Panc1 (cell line): Measurements from ENCODE around the gene ZNF575. TPM values are rescaled to one million over a fixed set of nuclear protein-coding genes. Genes with fewer than 3 reads are reported as not detected.

Experiments
- ATAC-seq: fragments of 200-7000 bp; cut with Tn5 transposase; 2 replicates; pipeline ENCODE4 v1.9.1; 2020; ENCODE audit warnings: mild to moderate bottlenecking, moderate library complexity
- BruUV-seq: library from RNA; stranded (reverse); fragments of 400-500 nt; replicated peaks from 2 replicates; lab custom pipeline; 2021; lab: Mats Ljungman, UMichigan
- CTCF ChIA-PET: fragments of 300-600 bp; sonication (Branson Sonifier 250); formaldehyde crosslinking; loops from one replicate; lab custom pipeline; 2022; ENCODE audit warnings: antibody characterized with exemption; lab: Charles Lee
- POLR2A ChIA-PET: fragments of 300-600 bp; sonication (Branson Sonifier 250); formaldehyde crosslinking; loops from one replicate; lab custom pipeline; 2022; ENCODE audit warnings: antibody characterized with exemption; lab: Charles Lee
- DNase-seq: peaks from one replicate; pipeline ENCODE4 v3.0.0-alpha.2; 2010; ENCODE audit warnings: low read depth, low spot score
- H3K27ac ChIP-seq: 2 replicates; pipeline ENCODE4 v1.5.1; 2011; ENCODE audit warnings: mild to moderate bottlenecking, low read length, inconsistent platforms
- H3K27me3 ChIP-seq: fragments of 200-500 bp; sonication (Bioruptor generic); 2 replicates; pipeline ENCODE4 v1.6.0; 2014; ENCODE audit warnings: low read length, inconsistent platforms; ENCODE audit not compliant: control insufficient read depth, insufficient read depth
- H3K36me3 ChIP-seq: fragments of 200-500 bp; sonication (Bioruptor generic); 2 replicates; pipeline ENCODE4 v1.5.1; 2014; ENCODE audit warnings: inconsistent platforms, mild to moderate bottlenecking, low read length, moderate library complexity; ENCODE audit not compliant: control insufficient read depth, insufficient read depth
- H3K4me1 ChIP-seq: 2 replicates; pipeline ENCODE4 v1.5.1; 2011; ENCODE audit warnings: inconsistent platforms, mild to moderate bottlenecking, low read length, moderate library complexity; ENCODE audit not compliant: control insufficient read depth, insufficient read depth
- H3K4me3 ChIP-seq, 2 experiments: 2 replicates each; pipeline ENCODE4 v1.5.1; 2011 to 2012; ENCODE audit warnings: low read depth in 2 of 2, low read length in 2 of 2, mild to moderate bottlenecking in 2 of 2, inconsistent platforms in 1 of 2, moderate library complexity in 1 of 2
- H3K9me3 ChIP-seq: fragments of 200-500 bp; sonication (Bioruptor generic); 2 replicates; pipeline ENCODE4 v1.5.1; 2014; ENCODE audit warnings: low read depth, mild to moderate bottlenecking, inconsistent platforms, low read length, moderate library complexity; ENCODE audit not compliant: control insufficient read depth, insufficient read depth
- CTCF ChIP-seq: fragments of 450-650 bp; IDR thresholded peaks from 2 replicates; pipeline ENCODE4 v1.5.1; 2017; ENCODE audit warnings: mild to moderate bottlenecking
- POLR2AphosphoS5 ChIP-seq: IDR thresholded peaks from 2 replicates; pipeline ENCODE4 v1.6.1; 2012; ENCODE audit warnings: mild to moderate bottlenecking, low read depth, low read length, moderate library complexity
- REST ChIP-seq, 2 experiments: IDR thresholded peaks; 2 replicates each; pipeline ENCODE4 v1.6.1; 2011 to 2012; ENCODE audit warnings: low read depth in 2 of 2, control low read depth in 1 of 2, low read length in 1 of 2, mild to moderate bottlenecking in 1 of 2, moderate library complexity in 1 of 2; ENCODE audit not compliant: insufficient read depth in 1 of 2
- SIN3A ChIP-seq: IDR thresholded peaks from 2 replicates; pipeline ENCODE4 v1.6.1; 2012; ENCODE audit warnings: low read depth, mild to moderate bottlenecking, low read length, moderate library complexity, borderline replicate concordance; ENCODE audit not compliant: insufficient read depth
- TCF7L2 ChIP-seq: IDR thresholded peaks from 2 replicates; pipeline ENCODE4 v1.6.1; 2011; ENCODE audit warnings: mild to moderate bottlenecking, low read depth, low read length, inconsistent platforms
- in situ Hi-C: cut with HindIII; loops from 2 replicates; pipeline ENCODE4 v1.10.0; 2016; ENCODE audit warnings: low sequenced_read_pairs, low pct_unique_long_range_greater_than_20kb
- intact Hi-C: fragments of 100-400 bp; cut with micrococcal nuclease; formaldehyde crosslinking; loops from one replicate; pipeline ENCODE4 v1.10.0; 2022; ENCODE audit not compliant: unreplicated experiment
- total RNA-seq: library from RNA; stranded (reverse); gene quantifications from one replicate; pipeline ENCODE4 v1.2.1, GENCODE V29; 2021; ENCODE audit not compliant: unreplicated experiment

ZNF575 gene
- total RNA-seq, 1 experiment from 2014 or later = 1.9 TPM

- BruUV-seq = no TSS peak
- no peak for DNase-seq
- H3K9me3 ChIP-seq = no peaks in the 10 kb centered on the region
- CTCF ChIA-PET = no interaction called here
- in situ Hi-C loops = no loop called here
- no peaks in the 10 kb centered on the region for H3K27me3 ChIP-seq
- no peak for ATAC-seq
- no peaks in the 10 kb centered on the region for H3K4me1 ChIP-seq
- no peak overlapping the region for H3K4me3 ChIP-seq
- no peak overlapping the region for H3K27ac ChIP-seq
- POLR2A ChIA-PET = no interaction called here
- TF ChIP-seq SIN3A (no peak), REST (IDR thresholded peaks at IDR 0.05; ENCODE audit: insufficient read depth in 1 of 2, low read depth in 2 of 2, low read length in 1 of 2) (no peak), POLR2AphosphoS5 (no peak), TCF7L2 (no peak), CTCF (no peak)
- H3K36me3 ChIP-seq = no peaks in the 10 kb centered on the region
- intact Hi-C loops = no loop called here
Measured at GRCh38 chr19:43551399-43552197, 18.6 kb downstream of the ZNF575 start.

- Histone ChIP-seq H3K27me3 (no peaks in the 10 kb centered on the region), H3K36me3 (no peaks in the 10 kb centered on the region), H3K4me1 (no peaks in the 10 kb centered on the region), H3K4me3 (no peak overlapping the region), H3K9me3 (no peaks in the 10 kb centered on the region), H3K27ac (no peak overlapping the region)
- in situ Hi-C loops = no loop called here
- intact Hi-C loops = no loop called here
- CTCF ChIA-PET = no interaction called here
- TF ChIP-seq CTCF (no peak), SIN3A (no peak), REST (IDR thresholded peaks at IDR 0.05; ENCODE audit: insufficient read depth in 1 of 2, low read depth in 2 of 2, low read length in 1 of 2) (no peak), TCF7L2 (no peak), POLR2AphosphoS5 (no peak)
- no TSS peak for BruUV-seq
- no peak for ATAC-seq
- POLR2A ChIA-PET = no interaction called here
- no peak for DNase-seq
Measured at GRCh38 chr19:43552198-43552450, 19.1 kb downstream of the ZNF575 start.
